Measurements from ENCODE around the gene FOXO1.

FOXO1 gene

DNA sequence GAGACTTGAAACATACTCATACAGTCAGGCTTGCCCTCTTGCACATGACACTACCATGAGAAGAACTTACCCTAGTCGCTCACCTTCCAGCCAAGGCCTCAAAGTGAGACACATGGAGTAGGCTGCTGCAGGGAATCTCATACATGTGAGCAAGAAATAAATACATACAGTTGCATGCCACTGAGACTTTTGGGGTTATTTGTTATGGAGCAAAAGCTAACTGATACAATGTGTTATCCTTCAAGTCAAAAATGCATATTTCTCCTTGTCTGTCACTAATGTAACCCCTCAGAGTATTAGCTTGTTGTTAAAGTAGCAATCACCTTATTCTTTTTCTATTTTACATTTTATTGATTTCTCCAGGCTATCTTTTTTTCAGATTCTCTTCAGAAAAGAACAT, 58.1 kb downstream of the FOXO1 start:
- DNase-seq (ENCODE audit: low read depth in 3 of 3), result no peak

DNA sequence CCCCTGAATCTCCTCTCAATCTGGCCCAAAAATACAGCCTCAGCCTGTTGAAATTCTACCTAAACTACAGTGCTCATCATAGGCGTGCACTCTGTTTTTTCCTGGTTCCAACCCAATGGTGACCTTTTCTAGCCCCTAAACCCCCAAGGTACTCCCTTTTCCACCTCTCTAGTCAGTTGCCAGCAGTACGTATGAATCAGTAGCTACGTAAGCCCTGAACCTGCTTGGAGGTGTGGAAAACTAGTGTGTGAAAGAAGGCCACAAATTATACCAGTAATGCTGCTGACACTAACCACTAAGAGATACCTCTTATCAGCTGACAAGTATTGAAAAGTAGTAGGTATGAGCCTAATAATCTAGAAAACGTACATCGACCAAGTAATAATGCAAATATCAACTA, 60.9 kb downstream of the FOXO1 start:
- no peak for DNase-seq (ENCODE audit: low read depth in 3 of 3)

DNA sequence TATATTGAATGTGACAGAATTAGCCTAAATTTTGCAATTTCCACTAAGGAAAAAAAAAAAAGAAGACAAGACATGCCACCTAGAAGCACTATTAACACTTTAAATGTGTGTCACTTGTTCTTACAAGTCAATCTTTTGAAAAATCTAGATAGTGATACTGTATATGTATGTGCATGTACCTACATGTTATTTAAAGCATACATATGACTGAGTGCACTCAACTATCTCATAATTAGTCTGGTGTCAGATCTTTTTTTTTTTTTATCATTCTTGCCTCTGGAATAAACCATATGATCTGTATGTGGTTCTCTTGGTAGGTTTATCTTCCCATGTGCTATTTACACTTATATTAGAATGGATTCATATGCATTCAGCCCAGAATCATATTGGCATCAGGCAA, 62.3 kb downstream of the FOXO1 start:
- no peak for DNase-seq (ENCODE audit: low read depth in 3 of 3)

DNA sequence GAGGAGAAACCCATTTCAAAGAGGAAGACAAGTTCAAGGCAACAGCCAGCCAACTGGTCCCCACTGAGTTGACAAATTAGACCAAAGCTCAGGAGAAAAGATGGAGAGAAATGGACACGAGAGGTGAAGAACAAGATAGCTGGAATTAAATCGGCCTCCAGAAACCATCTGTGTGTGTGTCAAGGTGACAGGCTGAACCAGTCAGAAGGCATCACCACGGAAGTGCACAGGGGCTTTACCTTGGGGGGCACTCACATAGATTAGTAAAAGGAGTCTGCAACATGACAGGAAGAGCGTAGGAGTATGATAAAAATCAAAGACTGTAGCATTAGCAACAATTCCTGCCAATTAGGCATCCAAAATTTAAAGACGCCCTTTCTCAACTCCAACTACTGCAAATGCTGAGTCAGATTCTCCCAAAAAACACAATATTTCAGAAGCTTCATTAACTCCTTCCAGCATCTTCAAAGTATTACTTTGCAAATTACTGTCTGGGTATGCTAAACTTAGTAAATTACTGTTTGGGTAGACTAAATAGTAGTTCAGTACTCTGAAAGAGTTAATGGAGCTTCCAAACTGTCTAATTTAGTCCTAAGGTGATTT, 66.2 kb downstream of the FOXO1 start:
- DNase-seq (ENCODE audit: low read depth in 3 of 3), result no peak

DNA sequence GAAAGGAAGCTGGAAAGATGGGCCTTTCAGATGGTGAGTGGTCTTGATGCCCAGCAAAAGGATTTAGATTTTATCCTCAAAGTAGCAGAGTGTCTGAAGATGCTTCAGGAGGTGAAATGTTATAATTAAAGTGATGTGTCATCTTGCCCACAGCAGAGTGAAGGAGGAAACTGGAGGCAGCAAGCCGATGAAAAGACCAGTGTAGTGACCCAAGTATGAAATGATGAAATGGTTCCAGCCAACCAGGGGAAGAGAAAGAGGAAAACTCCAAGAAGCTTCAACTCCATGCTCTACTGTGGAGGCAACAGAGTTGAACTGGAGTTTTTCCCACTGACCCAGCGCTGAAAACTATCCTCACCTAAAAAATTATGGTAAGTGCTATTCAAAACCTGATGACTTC, 66.7 kb downstream of the FOXO1 start:
- no peak for DNase-seq (ENCODE audit: low read depth in 3 of 3)

DNA sequence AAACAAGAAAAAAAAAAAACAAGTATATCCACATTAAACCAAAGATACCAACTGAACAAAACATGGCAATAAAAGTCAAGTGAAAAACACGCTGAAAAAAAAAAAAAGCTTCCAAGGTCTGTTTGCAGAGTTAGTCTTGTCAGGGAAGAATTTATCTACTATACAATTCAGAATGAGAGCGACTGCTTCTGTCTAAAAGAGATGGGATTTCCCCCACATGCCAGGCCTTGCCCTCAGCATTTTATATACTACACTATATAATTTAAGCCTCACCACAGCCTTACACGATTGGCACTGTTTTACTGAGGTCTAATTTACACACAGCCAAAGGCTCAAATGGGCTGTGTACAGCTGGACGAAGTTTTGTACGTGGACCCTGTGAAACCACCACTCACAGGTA, 67.3 kb downstream of the FOXO1 start:
- DNase-seq (ENCODE audit: low read depth in 3 of 3), result no peak

DNA sequence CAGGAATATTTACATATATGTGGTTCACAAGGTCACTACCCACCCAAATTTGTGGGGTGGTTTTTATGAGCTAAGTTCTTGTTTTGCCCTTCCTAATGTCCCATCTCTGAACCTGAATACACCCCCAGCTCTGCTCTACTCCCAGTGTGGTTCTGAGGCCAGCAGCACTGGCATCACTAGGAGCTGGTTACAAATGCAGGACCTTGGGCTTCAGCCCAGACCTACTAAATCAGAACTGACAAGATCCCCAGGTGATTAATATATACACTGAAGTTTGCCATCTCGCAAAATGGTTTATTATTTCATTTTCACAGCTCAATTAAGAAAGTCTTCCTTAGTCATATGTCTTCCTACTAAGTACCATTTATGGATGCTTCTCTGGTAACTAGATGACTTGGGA, 67.9 kb downstream of the FOXO1 start:
- DNase-seq (ENCODE audit: low read depth in 3 of 3), result no peak

DNA sequence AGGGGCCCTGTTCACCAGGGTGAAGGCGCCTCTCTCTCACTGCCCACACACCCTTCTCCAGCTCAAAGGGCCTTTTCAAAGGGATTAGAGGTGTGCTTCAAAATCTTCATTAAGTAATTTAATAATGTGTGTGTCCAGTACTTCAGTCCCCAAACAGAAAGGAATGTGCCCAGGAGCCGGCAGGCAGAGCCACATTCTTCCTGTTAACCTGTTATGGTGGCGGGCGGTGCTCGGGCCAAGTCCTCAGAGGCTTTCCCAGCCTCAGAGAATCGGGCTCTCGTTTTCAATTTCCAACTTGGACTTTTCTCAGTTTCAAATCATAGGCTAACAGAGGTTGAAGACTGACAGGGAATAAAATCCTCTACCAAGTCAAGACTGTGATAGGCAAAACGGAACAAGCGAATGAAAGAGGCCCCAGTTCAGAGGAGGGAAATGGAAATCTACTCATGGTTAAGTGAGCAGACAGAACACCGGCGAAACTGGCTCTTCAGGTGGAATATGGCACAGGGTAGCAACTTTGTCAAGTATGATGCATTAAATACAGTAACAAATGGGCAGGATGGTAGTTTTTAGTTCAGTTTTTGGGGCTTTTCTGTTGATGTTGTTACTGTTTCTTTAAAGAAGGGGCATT, 68.6 kb downstream of the FOXO1 start:
- no peak for DNase-seq (ENCODE audit: low read depth in 3 of 3)

DNA sequence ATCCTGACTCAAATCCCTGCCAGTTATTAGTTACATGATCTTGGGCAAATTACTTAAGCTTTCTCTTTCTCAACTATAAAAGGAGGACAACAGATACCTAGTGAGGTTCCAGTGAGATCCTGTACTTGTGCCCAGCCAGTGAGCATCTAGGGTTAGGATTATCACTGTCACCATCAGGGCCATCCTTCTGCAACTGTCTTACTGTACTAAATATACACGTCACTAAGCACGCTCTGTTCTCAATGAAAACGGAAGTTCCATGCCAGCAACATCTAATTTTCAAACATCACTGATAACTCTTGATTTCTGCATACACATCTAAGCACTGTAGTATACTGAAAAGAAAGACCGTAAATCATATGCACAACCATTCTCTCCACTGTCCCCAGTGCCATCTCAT, 70.0 kb downstream of the FOXO1 start:
- DNase-seq (ENCODE audit: low read depth in 3 of 3), result no peak

DNA sequence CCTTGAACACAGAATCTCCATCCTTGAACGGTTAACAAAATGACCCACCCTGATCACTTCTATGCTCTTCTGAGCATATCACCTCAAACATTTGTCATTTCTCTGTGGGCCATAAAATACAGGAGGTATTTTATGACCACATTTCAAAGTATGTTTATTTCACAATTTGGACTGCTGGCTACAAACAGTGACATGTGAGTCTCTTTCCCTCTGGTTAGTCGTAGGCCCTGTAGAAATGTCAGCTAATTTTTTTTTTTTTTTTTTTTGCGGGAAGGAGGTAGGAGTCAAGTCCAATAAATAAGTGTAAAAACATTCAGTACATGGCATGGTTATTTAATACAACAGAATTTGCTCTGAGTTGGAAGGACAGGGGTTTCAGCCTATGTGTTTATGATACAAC, 70.7 kb downstream of the FOXO1 start:
- DNase-seq (ENCODE audit: low read depth in 3 of 3), result no peak

DNA sequence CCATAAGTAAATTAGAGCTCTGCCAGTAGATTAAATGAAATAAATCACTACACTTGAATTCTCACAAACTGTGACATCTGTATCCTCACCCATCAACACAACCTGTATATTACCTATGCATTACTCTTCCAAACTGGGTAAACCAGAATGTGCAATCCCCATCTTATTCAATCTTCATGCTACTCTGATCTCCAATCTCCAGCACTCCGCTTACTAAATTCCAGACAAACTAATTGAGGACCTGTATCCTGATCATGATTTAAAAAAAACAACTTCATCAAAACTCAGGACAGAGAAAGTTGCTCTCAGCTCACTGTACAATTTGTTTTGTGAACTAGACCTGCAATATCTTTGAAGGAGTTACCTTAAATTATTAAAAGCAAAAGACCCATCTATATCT, 74.4 kb downstream of the FOXO1 start:
- no peak for DNase-seq (ENCODE audit: low read depth in 3 of 3)

DNA sequence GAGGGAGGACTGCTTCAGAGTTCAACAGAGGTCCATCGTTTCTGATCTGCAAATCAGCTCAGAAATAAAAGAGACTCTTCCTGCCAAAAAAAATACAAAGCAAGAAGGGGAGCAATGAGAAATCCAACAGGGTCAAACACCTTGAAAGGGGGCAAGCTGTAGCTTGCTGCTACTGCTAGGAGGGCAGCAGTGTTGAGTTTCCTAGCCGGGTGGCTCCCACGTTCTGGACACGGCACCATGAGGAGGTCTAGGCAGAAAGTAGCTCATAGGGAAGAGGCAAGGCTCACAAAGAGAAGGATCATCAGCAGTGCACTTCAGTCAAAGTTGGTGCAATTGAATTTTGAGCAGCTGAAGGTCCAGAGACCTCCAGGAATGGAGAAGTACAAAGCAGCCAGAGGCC, 75.3 kb downstream of the FOXO1 start:
- no peak for DNase-seq (ENCODE audit: low read depth in 3 of 3)

DNA sequence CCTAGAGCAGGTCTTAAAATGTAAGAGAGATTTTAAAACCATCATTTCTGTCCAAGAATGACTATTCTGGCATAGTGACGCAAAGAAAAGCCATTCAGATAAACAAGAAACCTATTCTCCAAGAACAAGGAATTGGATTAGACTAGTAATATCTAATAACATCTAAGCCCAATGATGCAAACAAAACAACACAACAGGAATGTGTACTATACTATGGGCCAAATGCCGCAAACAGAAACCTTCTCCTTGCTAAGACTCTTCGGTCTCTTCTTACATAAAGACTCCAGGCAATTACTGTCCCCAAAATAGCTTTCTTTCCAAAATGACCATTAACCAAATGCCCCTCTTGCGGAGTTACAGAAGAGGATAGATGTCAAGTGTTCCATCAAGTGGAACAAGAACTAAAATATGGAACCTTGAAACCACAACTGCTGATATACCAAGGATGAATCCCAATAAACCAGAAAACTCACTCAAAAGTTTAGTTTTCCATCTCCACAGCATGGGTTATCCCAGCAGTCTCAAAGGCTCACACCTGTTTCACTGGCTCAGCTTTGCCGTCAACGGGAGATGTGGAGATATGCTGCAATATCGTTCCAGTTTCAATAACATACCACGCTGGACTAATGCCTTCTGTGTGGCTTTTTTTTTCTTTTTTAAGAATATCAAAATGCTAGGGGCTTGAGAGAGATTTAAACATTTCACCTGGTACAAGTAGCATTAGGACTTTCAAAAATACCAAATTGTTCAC, 76.2 kb downstream of the FOXO1 start:
- DNase-seq (ENCODE audit: low read depth in 3 of 3), result no peak

DNA sequence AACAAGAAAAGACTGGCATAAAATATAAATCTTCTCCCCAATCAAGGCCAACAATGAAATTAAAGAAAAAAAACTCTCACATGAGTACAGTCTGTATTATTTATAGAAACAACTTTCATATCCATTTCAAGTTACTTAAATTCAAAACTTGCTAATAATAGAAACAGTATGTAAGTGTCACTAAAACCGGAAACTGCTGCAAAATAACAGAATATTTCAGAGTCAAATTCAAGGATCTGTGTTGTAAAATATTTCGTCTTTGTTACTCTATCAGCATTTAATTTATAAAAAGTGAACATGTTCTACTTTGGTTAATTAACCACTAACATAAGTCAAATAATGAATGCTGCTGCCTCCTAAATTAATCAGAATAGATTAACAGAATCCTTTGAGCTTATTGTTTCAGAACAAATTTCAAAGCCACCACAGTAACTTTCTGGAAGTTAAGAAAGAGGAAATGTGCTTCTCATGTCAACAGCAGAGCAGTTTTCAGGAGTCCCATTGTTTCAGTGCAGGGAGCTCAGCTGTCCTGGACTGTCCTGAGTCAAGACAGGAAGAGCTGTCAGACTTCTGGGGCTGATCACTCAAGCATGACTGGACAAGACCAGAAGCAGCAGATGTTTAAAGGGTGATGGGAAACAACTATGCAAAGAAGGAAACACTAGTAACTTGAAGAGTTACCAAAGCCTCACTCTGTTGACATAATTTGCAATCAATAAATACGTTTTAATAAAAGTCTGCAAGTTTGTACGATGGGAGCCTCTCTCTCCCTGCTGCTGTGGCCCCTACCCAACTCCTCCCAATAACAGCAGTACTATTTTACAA, 76.9 kb downstream of the FOXO1 start:
- no peak for DNase-seq (ENCODE audit: low read depth in 3 of 3)

DNA sequence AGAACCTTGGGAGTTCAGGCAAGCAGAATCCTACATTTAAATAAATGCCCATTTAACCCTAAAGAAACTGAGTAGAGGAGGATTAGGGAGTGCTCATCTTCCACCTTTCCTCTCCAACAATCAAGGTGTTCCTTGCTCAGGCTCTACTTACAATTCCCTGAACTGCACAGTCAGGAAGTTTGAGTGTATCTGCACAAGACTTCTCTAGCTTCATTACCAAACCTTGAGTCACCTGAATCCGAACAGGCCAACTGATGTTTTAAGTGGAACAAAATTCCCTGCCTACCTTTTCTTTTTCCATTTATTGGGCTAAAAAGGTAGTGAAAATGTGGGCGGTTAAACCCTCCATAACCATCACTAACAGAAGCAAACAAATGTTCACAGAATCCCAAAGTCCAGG, 78.3 kb downstream of the FOXO1 start:
- DNase-seq (ENCODE audit: low read depth in 3 of 3), result no peak

DNA sequence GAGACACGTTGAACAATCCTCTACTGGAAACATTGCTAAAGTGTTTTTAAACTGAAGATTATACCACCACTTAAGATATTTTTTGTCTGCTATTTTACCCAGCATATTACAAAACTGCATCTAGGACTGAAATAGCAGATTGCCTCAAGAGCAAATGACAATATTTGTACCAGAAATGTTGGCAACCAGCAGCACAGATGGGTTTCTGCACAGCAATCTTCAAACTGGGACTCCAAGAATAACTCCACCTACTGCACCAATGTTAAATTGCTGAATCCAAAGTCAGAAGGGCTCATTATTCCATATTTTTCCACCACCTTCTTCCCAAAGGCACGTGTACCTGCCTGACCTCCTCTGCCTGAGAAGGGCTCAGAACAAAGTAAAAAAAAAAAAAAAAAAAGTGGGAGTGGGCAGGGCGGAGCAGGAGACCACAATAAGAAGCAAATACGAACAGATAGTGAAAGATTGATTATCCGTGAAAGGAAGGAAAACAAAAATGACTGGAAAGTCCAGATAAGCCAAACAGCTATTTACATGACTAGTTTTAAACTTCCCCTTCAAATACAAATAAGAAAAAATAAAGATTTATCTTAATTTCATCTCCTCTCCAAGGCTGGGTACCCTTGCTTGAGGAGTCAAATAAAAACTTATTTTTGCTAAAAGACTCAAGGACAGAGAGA, 79.4 kb downstream of the FOXO1 start:
- DNase-seq (ENCODE audit: low read depth in 3 of 3), result no peak

DNA sequence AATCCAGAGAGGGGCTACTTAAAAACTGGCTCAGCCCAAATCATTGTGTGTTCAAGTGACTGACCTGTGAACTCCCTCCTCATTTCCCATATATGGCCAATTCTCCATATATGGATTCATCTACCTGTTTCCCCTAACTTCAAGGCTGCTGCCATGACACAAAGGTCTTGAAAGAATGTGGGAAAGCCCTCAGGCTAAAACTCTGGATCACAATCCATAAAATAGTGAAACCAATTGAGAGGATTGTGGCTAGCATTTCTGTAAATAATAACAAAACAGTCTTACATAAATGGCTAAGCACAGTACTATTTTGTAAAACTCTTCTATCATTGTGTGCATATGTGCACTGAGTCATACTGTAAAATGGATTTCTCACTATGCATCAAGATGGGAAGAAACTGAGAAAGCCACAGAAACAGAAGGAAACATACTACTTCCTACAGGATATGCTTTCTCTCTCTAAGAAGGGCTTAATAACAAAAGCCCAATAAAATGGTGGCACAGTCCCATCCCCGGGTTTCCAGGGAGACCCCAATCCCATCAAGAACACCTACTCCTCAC, 80.5 kb downstream of the FOXO1 start:
- no peak for DNase-seq (ENCODE audit: low read depth in 3 of 3)

DNA sequence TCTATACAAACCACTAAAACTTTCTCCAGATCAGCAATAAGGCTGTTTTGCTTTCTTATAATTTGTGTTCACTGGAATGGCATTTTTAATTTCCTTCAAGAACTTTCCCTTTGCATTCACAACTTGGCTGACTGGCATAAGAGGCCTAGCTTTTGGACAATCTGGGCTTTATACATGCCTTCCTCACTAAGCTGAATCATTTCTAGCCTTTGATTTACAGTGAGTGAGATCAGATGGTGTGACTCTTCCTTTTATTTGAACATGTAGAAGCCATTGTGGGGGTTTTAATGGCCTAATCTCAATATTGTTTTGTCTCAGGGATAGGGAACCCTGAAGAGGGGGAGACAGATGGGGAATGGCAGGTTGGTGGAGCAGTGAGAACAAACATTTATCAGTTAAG, 82.7 kb downstream of the FOXO1 start:
- no peak for DNase-seq (ENCODE audit: low read depth in 3 of 3)

DNA sequence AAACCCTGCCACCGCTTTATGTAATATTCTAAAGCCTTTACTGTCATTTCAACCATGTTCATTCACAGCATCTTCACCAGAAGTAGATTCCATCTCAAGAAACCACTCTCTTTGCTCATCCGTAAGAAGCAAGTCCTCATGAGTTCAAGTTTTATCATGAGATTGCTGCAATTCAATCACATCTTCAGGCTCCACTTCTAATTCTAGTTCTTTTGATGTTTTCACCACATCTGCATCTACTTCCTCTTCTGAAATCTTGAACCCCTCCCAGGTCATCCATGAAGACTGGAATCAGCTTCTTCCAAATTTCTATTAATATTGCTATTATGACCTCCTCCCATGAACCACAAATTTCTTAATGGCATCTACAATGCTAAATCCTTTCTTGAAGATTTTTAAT, 83.9 kb downstream of the FOXO1 start:
- DNase-seq (ENCODE audit: low read depth in 3 of 3), result no peak

DNA sequence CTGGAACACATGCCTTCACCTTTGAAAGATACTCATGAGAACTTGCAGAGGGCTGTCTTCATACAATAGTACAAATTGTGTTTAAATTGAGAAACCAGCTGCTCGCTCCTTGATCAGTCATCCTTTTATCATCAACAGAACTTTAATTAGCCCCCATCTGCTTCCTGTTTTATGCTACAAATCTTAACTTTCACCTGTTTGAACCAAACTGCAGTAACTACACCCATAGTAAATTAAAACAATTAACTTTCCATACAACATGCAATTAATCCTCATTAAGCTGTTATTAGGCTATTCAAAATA, 85.2 kb downstream of the FOXO1 start:
- no peak for DNase-seq (ENCODE audit: low read depth in 3 of 3)

DNA sequence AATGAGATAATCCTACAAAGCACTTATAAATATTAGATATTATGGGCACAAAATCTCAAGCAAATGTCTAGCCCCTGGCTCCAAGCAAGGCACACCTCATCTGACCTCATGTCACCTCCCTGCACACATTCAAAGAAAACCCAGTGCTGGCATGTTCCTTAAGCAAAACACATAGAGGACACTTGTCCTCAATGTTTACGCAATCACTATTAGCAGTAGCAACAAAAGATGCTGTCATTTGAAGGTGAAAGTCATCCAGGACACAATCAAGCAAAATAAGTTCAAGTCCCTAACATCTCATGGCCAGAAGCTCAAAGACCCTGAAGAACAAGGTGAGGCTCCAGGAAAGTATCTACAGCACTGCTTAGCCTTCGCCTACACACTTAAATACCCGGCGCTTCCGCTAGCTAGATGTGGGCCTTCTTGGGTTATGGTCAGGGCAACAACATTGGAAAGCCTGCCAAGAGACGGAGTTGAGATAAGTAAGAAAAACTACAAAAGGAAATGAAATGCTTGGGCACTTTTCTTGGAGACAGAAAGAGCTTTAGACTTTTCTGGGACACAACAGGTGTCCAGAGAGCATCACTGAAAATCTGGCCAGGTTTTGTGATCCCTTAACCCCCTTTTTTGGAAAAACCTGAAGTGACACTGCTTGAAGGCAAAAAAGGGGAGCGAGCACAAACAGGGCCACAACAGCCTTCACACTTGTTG, 85.7 kb downstream of the FOXO1 start:
- no peak for DNase-seq (ENCODE audit: low read depth in 3 of 3)

All from stimulated activated CD4-positive, alpha-beta T cell treated with anti-CD3 and anti-CD28 coated beads, TNF-alpha, amount 100 ng/mL, for 4 hours (primary cell).